Measurements from ENCODE around the gene TAX1BP1.
"Not testable (repeated sequence)": the region's sequence is repeated elsewhere in the genome, so short reads cannot be mapped to it uniquely, and the experiment has no call there.

TAX1BP1 gene

DNA sequence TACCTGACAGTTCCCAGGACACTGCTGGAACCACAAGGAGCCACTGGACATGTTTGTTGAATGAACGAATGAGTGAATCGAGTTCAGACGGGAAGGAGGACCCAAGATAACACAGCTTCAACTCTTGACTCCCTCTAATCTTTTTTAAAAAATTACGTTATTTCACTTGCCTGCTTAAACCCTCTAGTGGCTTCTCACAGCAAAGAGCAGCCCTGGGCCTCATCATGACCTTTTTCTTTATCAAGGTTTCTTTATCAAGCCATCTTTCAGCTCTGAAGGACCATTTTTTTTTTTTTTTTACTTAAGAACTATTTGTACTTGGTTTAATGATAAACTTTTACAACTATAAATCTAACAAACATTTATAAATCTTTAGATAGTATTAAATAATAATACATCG lies 110.6 kb downstream of the TAX1BP1 start:
- DNase-seq, result no peak

DNA sequence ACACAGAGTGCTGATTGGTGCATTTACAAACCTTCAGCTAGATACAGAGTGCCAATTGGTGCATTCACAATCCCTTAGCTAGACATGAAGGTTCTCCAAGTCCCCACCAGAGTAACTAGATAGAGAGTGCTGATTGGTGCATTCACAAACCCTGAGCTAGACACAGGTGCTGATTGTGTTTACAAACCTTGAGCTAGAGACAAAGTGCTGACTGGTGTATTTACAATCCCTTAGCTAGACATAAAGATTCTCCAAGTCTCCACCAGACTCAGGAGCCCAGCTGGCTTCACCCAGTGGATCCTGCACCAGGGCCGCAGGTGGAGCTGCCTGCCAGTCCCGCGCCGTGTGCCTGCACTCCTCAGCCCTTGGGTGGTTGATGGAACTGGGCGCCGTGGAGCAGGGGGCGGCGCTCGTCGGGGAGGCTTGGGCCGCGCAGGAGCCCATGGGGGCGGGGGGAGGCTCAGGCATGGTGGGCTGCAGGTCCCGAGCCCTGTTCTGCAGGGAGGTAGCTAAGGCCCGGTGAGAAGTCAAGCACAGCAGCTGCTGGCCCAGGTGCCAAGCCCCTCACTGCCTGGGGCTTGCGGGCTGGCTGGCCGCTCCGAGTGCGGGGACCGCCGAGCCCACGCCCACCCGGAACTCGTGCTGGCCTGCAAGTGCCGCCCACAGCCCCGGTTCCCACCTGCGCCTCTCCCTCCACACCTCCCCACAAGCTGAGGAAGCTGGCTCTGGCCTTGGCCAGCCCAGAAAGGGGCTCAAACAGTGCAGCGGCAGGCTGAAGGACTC lies 116.9 kb downstream of the TAX1BP1 start:
- not testable (repeated sequence) for DNase-seq

DNA sequence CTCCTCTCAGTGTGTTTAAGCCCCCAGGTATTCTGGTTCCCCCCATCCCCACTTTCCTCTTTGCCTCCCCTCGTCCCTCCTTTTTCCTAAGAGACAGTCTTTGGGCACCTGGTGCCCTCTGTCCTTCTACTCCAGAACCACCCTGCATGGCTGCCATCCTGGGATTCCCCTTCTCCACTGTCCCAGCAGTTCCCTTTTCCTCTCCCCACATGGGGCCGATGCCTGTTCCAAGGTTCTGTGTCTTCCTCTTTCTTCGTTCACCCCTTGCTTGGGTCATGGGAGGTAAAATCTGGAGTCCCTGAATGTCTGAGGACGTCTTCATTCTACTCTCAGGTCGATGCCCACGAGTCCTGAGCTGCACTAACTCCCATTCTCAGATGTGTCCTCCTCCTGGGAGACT lies 120.8 kb downstream of the TAX1BP1 start:
- DNase-seq, result no peak

DNA sequence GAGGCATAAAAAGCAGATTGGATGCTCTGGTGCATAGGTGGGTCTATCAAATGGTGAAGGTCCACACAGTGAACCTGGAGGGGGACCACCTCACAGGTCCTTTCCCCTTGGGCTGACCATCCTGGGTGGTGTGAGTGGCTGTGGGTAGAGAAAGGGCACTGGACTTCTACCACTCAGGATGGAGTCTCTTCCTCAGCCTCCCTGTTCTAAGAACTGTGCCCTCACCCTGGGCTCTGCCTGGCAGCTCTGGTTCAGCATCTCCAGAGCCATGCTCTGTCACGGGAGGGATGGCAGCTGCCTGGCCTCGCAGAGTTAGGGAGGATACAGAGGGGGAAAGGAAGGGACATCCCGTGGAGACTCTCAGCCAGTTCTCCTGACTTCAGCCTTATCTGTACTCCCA lies 121.8 kb downstream of the TAX1BP1 start:
- DNase-seq, result no peak

DNA sequence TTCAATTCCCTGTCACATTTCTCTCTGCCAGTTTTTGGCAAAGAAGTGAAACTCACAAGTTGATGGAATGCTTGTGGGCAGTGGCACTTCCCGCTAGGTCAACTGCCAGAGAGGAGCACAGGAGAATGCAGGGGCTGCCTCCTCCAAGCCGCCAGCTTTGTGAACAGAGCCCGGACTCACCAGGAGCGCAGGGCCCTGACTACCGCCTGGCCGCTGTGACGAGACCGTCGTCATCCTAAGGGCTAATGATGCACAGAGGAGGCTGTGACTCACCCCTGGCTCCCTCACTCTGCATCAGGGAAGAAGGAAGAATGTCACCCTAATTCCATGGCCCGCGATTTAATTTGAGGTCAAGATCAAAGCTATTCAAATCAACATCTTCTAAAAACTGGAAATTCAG lies 123.9 kb downstream of the TAX1BP1 start:
- no peak for DNase-seq

DNA sequence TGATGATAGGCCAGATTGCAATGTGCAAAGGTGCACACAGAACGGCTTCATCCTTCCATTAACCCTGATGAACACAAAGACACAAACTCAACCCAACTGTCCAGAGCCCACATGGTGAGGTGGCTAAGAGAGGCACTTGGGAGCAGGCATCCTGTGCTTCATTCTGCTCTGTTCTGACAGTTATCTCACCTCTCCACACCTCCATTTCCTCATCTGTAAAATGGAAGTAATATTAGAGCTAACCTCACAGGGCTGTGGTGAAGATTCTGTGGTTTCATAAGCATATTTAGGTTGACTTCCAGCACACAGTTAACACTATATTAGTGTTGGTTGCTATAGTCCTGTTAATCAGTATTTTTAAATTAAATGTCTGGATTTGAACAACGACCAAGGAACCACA lies 126.3 kb downstream of the TAX1BP1 start:
- no peak for DNase-seq

DNA sequence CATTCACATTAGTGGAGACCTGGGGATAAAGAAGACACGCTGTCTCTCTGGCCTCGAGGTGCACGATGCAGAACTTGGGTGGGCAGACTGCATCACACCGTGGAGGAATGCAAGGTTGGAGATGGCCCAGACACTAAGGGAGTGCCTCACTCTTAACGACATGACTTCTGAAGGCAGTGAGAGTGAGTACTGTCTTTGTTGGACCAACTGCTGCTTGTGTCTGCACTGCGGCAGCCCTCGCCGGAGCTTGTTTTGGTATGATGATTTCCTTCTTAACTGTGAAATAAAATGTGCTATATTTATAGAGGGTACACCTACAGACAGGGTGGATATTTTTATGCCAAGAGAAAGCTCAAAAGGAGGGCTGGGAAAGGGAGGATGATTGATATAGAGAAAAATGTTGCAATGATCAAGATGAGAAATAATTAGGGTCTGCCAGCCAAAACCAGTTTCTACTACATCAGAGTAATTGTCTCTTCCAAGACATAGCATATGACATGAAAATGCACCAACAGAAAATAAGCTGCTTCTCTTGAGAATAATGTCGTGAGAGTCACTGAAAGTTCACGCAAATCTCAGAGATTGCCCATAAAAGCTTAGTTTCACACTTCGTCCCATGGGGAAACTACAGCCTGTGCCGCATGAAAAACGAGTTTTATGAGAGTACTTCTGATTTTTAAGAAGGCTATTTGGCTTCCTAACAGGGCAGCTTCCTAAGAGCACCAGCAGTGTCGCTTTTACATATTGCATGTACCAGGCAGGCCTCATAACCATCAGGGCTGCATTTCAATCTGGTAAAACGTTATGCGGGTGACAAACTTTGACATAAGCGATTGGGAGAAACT lies 127.1 kb downstream of the TAX1BP1 start:
- no peak for DNase-seq

DNA sequence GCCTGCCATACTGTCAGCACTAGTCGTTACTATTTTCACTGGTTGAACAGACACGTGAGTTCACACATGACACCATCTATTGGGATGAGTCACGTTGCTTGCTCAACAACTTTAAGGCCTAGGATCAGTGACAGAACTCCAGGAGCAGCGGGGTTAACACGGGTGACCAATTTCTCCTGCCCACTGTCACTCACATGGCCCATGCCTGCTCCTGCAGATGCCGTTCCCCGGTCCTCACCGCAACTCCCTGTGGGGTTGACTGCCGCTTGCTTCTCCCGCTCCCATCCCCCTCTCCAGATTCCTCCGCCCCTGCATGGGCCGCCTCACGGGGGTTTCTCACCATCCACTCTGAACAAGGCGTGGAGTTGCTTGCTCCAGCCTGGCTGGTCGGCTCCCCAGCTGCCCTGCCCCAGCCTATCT lies 128.2 kb downstream of the TAX1BP1 start:
- DNase-seq, result no peak

DNA sequence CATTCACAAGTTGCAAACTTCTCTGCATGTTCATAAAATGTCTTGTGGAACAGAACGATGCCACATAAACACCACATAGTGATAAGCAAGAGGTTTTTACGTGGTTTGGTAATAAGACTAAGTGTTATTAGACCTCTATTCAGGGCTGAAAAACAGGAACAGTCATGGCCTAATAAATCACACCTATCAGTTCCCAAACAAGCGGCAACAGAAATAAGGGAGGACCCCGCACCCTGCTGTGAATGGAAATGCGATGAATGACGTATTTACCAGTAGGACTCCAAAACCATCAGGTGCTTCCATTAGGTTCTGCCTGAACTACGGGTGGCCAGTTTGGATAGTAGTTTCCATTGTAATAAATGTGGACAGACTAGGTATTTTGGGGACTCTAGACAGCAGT lies 129.1 kb downstream of the TAX1BP1 start:
- DNase-seq, result peak; percentile 29

DNA sequence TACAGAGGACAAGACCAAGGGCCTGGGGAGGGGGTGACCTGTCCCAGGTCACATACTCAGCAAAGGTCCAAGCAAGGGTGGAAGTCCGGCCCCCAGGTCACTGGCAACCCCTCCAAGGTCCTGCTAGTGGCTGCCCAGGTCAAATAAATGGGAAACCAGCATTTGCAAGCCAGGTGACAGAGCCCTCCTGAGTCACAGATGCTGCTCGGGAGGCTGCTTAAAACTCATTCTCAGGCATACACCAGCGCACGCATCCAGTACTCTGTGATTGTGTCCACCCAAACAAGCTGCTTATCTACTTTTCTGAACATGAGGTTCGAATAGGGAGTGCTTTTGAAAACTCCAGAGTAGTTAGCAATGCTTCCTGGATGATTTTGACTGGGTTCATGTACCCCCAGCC lies 130.6 kb downstream of the TAX1BP1 start:
- no peak for DNase-seq

DNA sequence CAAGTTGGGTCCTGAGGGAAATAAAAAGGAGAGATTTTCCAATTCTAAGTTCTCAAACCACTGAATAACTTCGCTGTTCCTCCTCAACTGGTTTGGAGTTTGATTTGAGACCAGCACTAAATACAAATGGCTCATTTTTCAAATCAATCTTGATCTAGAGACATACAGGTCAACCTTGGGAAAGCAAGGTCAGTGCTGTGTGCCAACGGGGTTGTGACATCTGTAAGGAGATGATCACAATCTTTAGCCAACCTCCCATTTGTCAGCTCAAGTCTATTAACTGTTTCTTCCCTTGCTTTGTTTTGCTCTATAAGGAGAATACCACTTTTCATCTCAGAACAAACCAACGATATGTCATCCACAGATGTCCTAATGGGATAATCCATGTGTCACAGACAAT lies 131.1 kb downstream of the TAX1BP1 start:
- no peak for DNase-seq

DNA sequence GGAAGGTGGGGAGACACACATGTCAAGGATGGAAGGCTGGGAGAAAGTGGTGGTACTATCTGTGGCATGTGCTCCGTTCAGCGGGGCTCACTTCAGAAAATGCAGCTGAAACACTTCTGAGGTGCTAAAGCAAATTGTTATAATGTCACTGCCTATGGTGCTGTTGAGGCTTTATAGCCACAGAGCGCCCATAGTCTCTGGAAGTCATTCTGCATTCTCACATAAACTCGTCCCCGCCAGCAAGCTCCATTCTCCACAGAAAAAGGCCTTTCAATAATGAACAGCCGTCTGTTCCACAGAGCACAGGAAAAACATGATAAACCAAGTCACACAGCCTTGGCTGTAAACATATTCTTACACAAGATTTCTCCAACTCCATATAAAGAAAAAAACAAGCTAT lies 131.9 kb downstream of the TAX1BP1 start:
- DNase-seq, result no peak

DNA sequence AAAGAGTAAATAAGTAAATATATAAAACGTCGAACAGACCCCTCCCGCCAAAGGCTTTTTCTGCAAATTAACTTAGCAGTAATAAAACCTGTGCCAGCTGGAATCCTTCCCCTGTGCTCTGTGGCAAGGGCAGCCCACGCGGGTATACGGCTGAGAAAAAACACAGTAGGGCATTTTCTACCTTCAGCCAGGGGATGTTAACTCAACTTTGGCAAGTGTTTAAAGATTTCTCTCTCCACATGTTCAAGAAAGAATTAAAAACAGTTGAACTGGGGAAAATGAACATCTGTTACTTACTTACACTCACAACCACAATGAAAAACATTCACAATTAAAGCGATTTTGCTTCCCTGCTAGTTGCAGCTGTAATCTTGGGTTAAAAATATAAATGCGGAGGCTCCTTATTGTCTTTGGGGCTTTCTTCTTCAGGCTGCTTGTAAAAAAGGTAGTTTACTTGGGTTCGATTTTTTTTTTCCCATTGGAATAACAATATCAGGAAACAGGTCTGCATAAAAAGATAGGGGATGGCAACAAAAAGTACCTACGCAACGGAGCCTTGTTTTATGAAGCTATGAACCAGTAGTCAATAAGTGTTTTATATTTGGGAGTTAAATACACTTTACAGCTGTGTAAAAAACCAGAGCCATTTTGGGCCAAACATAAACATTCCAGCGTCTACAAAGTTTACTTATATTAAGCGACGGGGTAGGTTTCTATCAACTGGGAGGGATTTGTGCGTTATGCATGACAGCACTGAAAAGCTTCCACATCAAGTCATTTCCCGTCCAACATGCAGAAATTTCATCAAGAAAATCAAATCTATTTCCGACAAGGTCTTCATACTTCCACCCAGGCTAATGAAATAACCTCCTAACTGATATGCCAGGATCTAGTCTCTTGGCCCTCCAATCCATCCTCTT lies 132.7 kb downstream of the TAX1BP1 start:
- DNase-seq, result no peak

DNA sequence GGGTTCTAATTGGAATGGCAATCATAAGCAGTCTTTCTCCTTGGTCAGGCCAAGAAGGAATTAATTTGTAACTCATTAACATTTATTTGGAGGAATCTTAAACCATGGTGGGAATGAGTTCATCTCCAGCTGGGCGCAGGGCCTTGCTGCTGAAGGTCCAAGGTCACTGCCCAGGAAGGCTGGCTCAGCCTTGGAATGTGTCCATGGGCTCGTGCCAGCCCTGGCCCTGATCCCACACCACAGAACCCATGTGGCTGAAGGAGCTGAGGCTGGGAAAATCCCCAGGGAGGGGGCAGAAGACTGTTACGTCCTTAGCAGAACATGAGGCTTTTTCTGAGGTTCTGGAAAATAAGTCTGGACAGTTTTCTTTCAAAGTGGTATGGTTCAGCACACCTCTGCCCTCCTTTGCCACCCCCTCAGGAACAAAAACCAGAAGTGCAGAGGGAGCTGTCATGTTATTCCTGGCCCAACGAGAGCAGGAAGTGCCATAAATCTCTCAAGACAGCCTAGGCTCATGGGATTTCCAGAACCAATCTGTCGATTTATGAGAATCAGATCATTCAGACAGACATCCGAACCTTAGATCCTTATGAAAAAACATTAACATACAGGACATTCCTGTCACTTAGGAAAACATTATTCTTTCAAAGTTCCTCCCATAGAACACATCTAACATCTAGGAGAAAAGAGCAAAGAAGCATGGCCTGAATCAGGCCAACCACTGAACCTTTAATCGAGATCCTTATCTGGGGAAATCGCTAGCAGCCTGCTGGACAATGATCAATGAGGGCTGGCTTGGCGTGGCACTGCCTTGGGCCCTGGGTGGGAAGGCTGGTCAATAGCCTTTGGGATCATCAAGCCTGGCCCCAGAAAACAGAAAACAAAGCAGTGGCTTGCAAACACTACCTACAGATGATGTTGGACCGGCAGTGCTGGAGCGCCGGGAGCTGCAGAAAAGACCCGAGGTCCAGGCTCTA lies 134.3 kb downstream of the TAX1BP1 start:
- no peak for DNase-seq

DNA sequence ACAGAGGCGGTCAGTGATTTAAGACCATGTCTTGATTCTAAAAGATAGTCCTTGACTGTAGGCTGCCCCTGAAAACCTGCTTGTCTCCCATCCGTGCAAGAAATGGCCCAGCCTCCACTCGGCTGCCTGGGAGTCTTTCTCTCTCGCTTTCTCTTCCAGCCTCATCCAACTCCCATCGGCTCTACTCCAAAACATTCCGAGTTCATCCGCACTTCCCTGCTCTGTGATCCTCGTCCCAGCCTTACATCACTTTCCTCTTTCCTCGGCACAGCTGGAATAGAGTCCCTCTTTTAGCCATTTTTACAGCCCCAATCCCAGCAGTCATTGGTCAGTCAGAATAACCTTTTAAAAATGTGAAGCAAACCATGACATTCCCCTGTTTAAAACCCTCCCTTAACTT lies 135.1 kb downstream of the TAX1BP1 start:
- no peak for DNase-seq

DNA sequence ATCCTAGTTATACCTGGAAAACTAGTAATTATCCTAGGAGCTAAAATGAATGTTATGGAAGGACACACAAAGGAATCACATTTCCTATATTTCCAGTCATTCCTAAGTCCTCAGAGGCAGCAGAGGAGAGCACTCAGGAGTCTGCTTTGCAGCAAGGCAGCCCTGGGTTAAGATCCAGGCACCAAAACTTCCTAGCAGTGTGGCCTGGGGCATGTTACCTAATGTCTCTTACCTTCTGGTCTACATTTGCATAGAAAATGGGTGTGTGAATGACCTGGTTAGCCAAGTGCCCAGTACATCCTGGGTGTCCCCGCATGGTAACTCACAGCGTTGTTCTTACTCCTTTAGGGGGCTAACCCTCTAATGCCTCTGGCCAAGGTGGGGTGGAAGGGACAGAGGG lies 135.9 kb downstream of the TAX1BP1 start:
- DNase-seq, result no peak

DNA sequence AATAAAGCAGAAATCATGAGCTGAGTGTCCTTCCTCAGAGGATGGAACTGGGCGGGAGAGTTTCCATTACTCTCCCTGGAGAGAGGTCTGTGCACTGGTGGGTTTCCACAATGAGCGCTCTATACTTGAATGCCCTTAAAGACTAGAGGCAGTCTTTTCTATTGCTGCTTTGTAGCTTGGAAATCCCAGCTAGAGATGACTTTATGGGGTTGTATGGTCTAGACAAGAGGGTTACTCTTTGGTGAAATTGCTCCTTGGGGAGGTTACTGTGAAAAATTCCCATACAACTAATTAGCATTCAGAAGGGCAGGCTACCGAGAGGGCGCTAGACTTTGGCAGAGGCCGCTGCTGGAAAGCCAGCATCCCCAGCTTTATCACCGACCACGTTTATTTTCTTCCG lies 136.8 kb downstream of the TAX1BP1 start:
- no peak for DNase-seq

All from NCI-H146 (cell line).